ENCODE results near the gene ACTR6. TPM values are rescaled to one million over a fixed set of nuclear protein-coding genes. Genes with fewer than 3 reads are reported as not detected.
"Not testable (repeated sequence)": the region's sequence is repeated elsewhere in the genome, so short reads cannot be mapped to it uniquely, and the experiment has no call there.

ACTR6 gene
- total RNA-seq, 2 donors from 2014 or later = 5.2 TPM; not detected in 1

GRCh38 chr12:100254876-100255275, 54.3 kb downstream of the ACTR6 start:
- TF ChIP-seq POLR2A (IDR thresholded peaks at IDR 0.05) (no peak), CTCF (IDR thresholded peaks at IDR 0.05) (no peak)
- DNase-seq (no peak), ATAC-seq (no peak)
- WGBS, 2 donors = 83 to 100% methylated on average over 1 of the region's 1 CpG
- Histone ChIP-seq H3K9me3 (no peaks in the 10 kb centered on the region), H3K4me3 (no peak overlapping the region), H3K27me3 (no peaks in the 10 kb centered on the region), H3K4me1 (peaks cover 15% of the 10 kb centered on the region), H3K27ac (no peak overlapping the region), H3K36me3 (replicated peaks in 1 of 2; ENCODE audit: insufficient read depth in 1 of 2, low read depth in 2 of 2) (no peaks in the 10 kb centered on the region)
- intact Hi-C loops (cut with DNase I) = no loop called here

GRCh38 chr12:100258127-100258526, 57.5 kb downstream of the ACTR6 start:
- TF ChIP-seq CTCF (IDR thresholded peaks at IDR 0.05) (no peak), POLR2A (IDR thresholded peaks at IDR 0.05) (no peak)
- Histone ChIP-seq H3K4me3 (no peak overlapping the region), H3K36me3 (replicated peaks in 1 of 2; ENCODE audit: insufficient read depth in 1 of 2, low read depth in 2 of 2) (no peaks in the 10 kb centered on the region), H3K27ac (no peak overlapping the region), H3K9me3 (no peaks in the 10 kb centered on the region), H3K4me1 (no peaks in the 10 kb centered on the region), H3K27me3 (no peaks in the 10 kb centered on the region)
- ATAC-seq (no peak), DNase-seq (no peak)
- intact Hi-C loops (cut with DNase I) = no loop called here
- 97 to 100% methylated on average over 1 of the region's 1 CpG for WGBS, 2 donors

- no peak overlapping the region for H3K4me3 ChIP-seq
- no peak for TF ChIP-seq CTCF (IDR thresholded peaks at IDR 0.05)
- TF ChIP-seq POLR2A (IDR thresholded peaks at IDR 0.05) = no peak
- DNase-seq = no peak
- H3K27ac ChIP-seq = no peak overlapping the region
- no peaks in the 10 kb centered on the region for H3K27me3 ChIP-seq
- intact Hi-C loops (cut with DNase I) = no loop called here
- WGBS, 2 donors = 79 to 85% methylated on average over 5 of the region's 5 CpGs
- ATAC-seq = no peak
- no peaks in the 10 kb centered on the region for H3K9me3 ChIP-seq
- H3K36me3 ChIP-seq (replicated peaks in 1 of 2; ENCODE audit: insufficient read depth in 1 of 2, low read depth in 2 of 2) = no peaks in the 10 kb centered on the region
- peaks cover 3% of the 10 kb centered on the region for H3K4me1 ChIP-seq
Observed at GRCh38 chr12:100263131-100263530, 62.5 kb downstream of the ACTR6 start.

GRCh38 chr12:100265107-100265506, 64.5 kb downstream of the ACTR6 start:
- H3K27ac ChIP-seq; H3K4me3 ChIP-seq; DNase-seq; H3K36me3 ChIP-seq (replicated peaks in 1 of 2; ENCODE audit: insufficient read depth in 1 of 2, low read depth in 2 of 2); H3K27me3 ChIP-seq; intact Hi-C loops (cut with DNase I); ATAC-seq; H3K9me3 ChIP-seq: not testable (repeated sequence)
- peaks cover 23% of the 10 kb centered on the region for H3K4me1 ChIP-seq
- WGBS, 2 donors = 95 to 97% methylated on average over 5 of the region's 5 CpGs

- no peaks in the 10 kb centered on the region for H3K27me3 ChIP-seq
- peak overlapping the region in 3 of 4 donors; percentile 95 to 98 (median 96) for H3K27ac ChIP-seq
- no peak for DNase-seq
- no peak for ATAC-seq
- TF ChIP-seq POLR2A (IDR thresholded peaks at IDR 0.05) (no peak), CTCF (IDR thresholded peaks at IDR 0.05) (no peak)
- no peaks in the 10 kb centered on the region for H3K36me3 ChIP-seq (replicated peaks in 1 of 2; ENCODE audit: insufficient read depth in 1 of 2, low read depth in 2 of 2)
- peaks cover 25% of the 10 kb centered on the region for H3K4me1 ChIP-seq
- H3K9me3 ChIP-seq = no peaks in the 10 kb centered on the region
- H3K4me3 ChIP-seq = peak overlapping the region in 1 of 2 donors; percentile 86
- intact Hi-C loops (cut with DNase I) = no loop called here
- 53 to 58% methylated on average over 11 of the region's 11 CpGs for WGBS, 2 donors
Observed at GRCh38 chr12:100265732-100266584, 65.3 kb downstream of the ACTR6 start.
